B cell (primary cell): ENCODE data around the gene EIF4A2.

Experiments
- EZH2 ChIP-seq: IDR thresholded peaks from 2 replicates; pipeline ENCODE4 v1.6.1; 2012; ENCODE audit warnings: borderline replicate concordance, low read depth, mild to moderate bottlenecking, moderate library complexity, low read length; ENCODE audit not compliant: insufficient read depth, poor library complexity, severe bottlenecking
- TF ChIP-seq, protein P1 (sequence below): fragments of 200-600 bp; IDR thresholded peaks from one replicate; pipeline ENCODE4 v1.8.0; 2022; ENCODE audit warnings: antibody characterized with exemption, mild to moderate bottlenecking

DNA sequence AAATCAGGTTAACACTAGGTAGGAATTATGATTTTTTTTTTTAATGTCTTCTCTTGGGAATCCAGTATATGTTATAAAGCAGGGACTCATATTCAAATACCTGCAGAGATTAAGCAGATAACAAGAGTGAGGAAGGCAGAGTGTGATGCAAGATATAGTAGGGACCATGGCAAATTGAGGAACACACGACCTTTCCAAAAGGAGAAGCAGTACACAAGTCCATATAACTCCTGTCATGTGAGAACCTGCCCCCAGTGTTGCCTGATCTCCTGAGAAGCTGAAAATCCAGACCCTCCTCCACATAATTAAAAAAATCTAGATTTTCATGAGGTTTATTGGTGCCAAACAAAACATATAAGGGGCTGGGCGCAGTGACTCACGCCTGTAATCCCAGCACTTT lies 19.3 kb downstream of the EIF4A2 start:
- TF ChIP-seq, protein P1, sequence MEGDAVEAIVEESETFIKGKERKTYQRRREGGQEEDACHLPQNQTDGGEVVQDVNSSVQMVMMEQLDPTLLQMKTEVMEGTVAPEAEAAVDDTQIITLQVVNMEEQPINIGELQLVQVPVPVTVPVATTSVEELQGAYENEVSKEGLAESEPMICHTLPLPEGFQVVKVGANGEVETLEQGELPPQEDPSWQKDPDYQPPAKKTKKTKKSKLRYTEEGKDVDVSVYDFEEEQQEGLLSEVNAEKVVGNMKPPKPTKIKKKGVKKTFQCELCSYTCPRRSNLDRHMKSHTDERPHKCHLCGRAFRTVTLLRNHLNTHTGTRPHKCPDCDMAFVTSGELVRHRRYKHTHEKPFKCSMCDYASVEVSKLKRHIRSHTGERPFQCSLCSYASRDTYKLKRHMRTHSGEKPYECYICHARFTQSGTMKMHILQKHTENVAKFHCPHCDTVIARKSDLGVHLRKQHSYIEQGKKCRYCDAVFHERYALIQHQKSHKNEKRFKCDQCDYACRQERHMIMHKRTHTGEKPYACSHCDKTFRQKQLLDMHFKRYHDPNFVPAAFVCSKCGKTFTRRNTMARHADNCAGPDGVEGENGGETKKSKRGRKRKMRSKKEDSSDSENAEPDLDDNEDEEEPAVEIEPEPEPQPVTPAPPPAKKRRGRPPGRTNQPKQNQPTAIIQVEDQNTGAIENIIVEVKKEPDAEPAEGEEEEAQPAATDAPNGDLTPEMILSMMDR = no peak
- TF ChIP-seq EZH2 = no peak
